Stimulated activated CD4-positive, alpha-beta T cell treated with anti-CD3 and anti-CD28 coated beads, Interleukin-1b, Interleukin-23, amount 100 ng/mL, for 48 hours (primary cell): Measurements from ENCODE around the gene KCNH2.
"Not testable (repeated sequence)": the region's sequence is repeated elsewhere in the genome, so short reads cannot be mapped to it uniquely, and the experiment has no call there.

Experiments used
- DNase-seq: peaks from one replicate; pipeline ENCODE4 v3.0.0-alpha.2; 2020

KCNH2 gene

DNA sequence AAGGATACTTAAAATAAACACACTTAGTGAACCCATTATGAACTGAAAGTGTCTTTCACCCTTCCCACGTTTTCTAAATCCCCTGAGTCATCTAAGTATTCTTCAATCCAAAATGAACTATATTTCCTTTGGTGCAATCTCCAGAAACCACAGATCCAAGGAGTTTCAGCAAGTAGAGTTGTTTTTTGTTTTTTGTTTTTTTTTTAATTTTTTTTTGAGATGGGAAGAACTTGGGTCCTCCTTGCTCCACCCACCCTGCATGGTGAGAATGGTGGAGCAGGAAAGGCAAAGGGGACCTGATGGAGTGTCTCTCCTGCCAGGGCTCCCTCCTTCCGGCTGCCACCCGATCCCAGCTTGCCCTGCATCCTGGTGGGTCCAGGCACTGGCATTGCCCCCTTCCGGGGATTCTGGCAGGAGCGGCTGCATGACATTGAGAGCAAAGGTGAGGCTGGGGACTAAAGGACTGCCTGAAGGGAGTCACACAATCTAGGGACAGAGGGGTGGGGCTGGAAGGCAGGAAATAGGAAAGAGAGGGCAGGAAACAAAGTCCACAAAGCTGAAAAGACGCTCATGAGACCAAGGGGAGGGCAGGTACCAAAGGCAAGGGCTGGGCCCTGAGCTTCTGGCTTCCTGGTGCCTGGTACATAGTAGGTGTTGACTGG lies 34.0 kb upstream of the KCNH2 start:
- no peak for DNase-seq

DNA sequence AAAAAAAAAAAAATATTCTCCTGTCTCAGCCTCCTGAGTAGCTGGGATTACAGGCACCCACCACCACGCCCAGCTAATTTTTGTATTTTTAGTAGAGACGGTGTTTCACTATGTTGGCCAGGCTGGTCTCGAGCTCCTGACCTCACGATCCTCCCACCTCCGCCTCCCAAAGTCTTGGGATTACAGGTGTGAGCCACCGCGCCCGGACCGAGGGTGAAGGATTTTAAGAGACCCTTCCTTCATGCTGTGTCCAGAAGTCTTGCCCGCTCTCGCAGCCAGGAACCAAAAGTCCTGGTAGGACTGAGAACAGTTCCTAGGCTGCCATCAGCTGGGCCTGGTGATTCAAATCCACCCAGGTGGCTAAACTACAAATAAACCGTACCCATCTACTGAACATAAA lies 33.5 kb upstream of the KCNH2 start:
- not testable (repeated sequence) for DNase-seq

DNA sequence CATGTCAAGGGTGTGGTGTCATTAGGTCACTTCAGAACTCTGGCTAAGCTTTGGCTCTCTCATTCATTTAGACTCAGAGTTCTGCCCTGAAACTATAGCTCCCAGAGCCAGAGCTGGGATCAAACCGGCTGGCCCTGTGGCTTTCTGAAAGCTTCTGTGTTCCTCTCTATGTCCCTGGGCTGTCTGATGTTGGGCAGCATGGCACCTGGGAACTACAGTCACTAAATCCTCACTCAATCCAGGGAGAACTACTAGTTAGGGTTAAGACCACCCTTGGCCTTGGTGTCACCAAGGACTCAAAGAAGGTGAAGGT lies 32.9 kb upstream of the KCNH2 start:
- no peak for DNase-seq

DNA sequence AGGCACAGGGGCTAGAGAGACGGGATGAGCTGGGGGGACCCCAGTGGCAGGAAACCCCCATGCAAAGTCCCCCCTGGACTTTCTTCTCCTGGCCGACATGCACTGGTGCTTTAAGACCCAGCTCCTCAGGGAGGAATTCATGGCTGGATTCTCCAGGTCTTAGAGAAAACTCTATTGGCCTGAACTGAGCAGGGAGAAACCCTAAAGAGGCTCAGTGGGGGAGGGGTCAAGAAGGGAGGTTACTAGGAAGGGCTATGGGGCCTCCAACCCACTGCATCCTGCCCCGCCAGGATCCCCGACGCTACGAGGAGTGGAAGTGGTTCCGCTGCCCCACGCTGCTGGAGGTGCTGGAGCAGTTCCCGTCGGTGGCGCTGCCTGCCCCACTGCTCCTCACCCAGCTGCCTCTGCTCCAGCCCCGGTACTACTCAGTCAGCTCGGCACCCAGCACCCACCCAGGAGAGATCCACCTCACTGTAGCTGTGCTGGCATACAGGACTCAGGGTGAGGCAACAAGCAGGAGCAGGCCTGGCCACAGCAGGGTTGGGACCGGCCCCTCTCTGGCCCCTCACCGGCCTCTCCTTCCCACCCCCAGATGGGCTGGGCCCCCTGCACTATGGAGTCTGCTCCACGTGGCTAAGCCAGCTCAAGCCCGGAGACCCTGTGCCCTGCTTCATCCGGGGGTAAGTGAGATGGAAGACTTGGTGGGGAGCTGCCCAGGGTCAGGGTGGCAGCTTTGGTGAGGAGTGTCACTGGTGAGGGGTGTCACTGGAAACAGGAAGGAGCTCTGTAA lies 32.4 kb upstream of the KCNH2 start:
- DNase-seq: peak; percentile 39

DNA sequence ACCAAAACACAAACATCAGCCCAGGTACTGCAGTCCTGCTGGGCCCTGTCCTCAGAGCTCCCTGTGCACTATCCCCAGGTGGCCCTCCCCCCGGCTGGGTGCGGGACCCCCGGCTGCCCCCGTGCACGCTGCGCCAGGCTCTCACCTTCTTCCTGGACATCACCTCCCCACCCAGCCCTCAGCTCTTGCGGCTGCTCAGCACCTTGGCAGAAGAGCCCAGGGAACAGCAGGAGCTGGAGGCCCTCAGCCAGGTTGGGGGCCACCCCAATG lies 31.9 kb upstream of the KCNH2 start:
- no peak for DNase-seq

DNA sequence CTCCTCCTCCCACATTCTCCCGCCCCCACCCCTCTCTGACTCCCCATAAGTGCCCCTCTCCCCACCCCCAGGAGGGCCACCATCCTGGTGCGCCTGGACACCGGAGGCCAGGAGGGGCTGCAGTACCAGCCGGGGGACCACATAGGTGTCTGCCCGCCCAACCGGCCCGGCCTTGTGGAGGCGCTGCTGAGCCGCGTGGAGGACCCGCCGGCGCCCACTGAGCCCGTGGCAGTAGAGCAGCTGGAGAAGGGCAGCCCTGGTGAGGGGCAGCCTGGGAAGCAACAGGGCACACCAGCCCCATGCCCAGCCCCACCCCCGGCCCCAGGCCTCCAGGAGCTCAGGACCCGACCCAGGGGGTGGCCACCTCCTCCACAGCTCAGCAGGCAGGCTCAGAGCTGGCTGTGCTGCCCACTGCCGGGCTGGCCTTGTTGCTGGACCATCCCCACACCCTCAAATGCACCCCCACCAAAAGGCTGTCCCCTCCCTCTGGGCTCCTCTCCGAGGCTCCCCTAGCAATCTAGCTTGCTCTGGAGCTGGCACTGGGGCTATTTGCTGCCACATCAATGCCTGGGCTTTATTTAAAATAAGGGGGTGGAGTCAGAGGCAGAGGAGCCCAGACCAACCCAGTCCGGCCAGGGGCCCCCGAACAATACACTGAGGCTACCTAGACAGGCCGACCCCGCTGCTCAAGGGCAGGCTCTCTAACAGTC lies 31.4 kb upstream of the KCNH2 start:
- DNase-seq: no peak

DNA sequence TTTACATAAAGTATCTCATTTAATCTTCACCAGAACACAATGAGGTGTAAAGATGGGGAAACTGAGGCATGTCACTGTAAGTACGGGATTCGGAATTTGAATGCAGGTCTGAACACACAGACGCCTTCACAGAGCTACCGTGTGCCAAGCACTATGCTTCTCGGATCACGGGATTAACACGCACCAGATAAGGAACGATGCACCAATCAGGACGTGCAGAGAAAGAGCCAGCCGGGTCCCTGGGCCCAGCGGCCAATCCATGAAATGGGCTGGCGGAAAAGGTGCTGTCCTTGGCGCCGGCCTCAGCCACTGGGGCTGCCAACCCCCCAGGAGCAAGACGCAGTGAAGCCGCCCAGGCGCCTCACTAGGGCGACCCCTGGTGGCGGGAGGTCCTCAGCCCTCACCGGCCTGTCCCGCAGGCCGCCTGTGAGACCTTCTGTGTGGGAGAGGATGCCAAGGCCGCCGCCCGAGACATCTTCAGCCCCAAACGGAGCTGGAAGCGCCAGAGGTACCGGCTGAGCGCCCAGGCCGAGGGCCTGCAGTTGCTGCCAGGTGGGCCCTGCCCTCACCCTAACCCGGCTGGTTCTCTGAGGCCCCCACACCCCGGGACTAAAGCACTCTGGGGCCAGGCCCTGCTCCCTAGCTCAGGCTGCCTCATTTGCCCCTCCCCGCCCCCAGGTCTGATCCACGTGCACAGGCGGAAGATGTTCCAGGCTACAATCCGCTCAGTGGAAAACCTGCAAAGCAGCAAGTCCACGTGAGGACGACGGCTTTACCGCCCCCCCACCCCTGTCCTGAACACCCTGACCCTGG lies 30.6 kb upstream of the KCNH2 start:
- peak; percentile 85 for DNase-seq

DNA sequence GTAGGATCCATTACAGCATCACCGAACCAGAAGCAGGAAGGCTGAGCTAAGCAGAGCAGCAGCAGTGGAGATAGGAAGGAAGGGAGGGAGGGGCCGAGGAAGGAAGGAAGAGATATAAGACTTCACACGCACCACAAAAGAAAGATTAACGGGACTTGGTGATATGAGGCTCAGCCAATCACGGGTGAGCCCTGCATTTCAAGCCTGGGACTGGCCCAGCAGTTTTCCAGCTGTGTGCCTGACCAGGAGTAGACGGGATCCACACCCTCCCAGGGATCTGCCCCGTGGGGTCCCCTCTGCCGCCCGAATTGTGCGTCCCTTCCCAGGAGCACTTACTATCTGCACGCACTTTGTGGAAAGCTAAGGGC lies 30.0 kb upstream of the KCNH2 start:
- DNase-seq: no peak

DNA sequence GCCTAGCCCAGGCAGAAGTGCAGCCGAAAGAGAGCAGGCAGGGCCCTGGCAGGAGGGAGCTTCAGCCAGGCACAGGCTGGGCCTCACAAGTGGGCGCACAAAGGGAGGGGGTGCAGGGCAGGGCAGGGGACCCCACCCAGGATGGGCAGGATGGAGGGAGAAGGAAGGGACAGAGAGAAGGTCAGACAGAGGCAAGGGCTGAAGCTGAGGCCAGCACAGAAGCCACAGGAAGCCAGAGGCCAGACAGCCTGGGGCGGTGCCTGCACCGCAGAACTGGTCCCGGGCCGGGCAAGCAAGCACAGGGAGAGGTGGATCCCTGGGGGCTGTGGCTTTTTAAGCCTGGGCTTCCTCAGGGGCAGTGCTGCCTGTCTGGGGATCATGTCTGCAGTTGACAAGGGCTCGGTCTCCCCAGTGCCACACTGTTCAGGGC lies 29.4 kb upstream of the KCNH2 start:
- DNase-seq: no peak

DNA sequence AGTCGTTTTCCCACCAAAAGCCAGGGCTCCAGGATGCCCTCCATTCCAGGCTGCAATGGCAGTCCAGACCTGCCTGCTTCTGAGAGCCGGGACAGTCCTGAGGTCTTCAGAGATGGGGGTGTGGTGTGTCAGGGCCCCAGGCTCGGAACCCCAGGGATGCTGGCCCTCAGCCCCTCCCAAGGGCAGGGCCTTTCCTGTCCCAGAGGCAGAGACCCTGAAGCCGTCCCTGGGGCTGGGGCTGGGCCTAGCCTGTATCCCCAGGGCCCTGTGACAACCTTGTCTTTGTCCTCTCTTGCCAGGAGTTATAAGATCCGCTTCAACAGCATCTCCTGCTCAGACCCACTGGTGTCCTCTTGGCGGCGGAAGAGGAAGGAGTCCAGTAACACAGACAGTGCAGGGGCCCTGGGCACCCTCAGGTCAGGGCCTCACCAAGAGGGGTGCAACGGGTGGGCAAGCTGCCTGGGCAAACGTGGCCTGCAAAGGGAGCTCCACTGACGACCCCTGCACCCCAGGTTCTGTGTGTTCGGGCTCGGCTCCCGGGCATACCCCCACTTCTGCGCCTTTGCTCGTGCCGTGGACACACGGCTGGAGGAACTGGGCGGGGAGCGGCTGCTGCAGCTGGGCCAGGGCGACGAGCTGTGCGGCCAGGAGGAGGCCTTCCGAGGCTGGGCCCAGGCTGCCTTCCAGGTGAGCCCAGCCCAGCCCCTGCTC lies 28.6 kb upstream of the KCNH2 start:
- DNase-seq: no peak

DNA sequence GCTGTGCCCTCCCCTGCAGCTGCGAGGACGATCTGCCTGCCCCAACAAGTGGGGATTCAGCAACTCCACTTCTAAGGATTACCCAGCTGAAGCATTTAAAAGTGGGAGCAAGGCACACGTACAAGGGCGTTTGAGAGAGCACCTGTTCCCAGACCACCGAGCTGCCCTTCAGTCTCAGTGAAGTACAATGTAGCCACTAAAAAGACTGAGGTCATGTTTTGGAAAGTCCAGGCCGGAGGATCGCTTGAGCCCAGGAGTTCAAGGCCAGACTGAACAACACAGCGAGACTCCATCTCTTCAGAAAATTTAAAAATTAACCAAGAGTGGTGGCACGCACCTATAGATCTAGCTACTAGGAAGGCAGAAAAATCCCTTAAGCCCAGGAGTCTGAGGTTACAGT lies 27.4 kb upstream of the KCNH2 start:
- no peak for DNase-seq

DNA sequence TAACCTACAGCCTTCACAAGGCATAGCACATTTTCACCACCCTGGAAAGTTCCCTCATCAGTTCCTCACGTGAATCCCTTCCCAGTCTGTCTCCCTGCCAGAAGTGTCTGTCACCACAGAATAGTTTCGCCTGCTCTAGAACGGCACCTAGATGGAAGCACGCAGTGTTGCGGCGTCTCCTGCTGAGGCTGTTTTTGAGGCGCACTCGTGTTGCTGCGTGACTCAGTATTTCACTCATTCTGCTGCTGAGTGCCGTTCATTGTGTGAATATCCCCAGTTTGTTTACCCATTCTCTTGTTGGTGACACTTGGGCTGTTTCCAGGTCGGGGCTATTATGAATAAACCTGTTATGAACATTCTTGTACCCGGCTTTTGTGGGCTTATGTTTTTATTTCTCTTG lies 25.5 kb upstream of the KCNH2 start:
- DNase-seq: no peak

DNA sequence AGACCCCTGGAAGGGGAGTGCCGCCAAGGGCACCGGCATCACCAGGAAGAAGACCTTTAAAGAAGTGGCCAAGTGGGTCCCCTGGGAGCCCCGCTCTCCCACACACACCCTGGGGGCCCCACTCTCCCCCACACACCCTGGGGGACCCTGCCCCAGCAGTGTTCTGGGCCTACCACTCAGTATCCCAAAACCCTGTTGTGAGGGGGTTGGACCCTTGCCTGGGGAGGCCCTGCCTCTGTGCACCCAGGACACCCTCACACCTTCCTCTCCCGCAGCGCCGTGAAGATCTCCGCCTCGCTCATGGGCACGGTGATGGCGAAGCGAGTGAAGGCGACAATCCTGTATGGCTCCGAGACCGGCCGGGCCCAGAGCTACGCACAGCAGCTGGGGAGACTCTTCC lies 23.4 kb upstream of the KCNH2 start:
- no peak for DNase-seq

DNA sequence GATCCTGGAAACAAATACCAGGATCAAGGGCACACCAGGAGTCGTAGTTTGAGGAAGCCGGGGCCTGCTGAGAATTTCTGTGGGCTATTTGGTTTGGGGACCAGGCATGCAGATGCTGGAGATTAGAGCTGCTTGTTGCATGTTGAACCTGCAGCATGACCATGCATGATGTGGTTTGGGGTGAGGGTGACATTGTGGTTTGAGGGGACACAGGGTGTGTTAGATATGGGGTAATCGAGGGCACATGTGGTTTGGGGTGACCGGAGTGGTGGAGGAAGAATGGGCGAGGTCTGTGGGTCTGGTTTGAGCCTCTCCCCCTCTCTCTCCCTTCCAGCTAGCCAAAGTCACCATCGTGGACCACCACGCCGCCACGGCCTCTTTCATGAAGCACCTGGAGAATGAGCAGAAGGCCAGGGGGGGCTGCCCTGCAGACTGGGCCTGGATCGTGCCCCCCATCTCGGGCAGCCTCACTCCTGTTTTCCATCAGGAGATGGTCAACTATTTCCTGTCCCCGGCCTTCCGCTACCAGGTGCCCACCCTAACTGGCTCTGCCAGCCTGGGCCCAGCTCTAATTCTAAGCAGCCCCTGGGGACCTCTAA lies 22.9 kb upstream of the KCNH2 start:
- no peak for DNase-seq

DNA sequence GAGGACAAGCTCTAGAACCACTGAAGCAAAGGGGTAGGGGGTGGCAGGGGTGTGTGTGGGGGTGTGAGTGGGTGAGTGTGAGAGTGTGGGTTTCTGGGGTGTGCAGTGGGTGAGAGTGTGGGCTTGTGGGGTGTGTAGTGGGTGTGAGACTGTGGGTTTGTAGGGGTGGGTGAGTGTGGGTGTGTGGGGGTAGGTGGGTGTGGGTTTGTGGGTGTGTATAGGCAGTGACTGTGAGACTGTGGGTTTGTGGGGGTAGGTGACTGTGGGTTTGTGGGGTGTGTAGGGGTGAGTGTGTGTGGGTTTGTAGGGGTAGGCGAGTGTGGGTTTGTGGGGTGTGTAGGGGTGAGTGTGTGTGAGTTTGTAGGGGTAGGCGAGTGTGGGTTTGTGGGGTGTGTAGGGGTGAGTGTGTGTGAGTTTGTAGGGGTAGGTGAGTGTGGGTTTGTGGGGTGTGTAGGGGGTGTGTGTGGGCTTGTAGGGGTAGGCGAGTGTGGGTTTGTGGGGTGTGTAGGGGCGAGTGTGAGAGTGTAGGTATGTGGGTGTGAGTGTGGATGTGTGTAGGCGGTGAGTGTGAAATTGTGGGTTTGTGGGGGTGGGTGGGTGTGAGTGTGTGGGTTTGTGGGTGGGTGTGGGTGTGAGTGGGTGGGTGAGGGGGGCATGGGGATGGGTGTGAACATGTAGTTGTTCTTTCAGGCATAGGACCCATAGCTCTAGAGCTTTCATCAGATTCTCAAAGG lies 21.5 kb upstream of the KCNH2 start:
- DNase-seq: no peak

DNA sequence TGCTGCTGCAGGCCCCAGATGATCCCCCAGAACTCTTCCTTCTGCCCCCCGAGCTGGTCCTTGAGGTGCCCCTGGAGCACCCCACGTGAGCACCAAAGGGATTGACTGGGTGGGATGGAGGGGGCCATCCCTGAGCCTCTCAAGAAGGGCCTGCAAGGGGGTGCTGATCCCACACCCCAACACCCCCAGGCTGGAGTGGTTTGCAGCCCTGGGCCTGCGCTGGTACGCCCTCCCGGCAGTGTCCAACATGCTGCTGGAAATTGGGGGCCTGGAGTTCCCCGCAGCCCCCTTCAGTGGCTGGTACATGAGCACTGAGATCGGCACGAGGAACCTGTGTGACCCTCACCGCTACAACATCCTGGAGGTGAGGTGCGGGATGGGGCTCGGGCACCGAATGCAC lies 20.9 kb upstream of the KCNH2 start:
- no peak for DNase-seq

DNA sequence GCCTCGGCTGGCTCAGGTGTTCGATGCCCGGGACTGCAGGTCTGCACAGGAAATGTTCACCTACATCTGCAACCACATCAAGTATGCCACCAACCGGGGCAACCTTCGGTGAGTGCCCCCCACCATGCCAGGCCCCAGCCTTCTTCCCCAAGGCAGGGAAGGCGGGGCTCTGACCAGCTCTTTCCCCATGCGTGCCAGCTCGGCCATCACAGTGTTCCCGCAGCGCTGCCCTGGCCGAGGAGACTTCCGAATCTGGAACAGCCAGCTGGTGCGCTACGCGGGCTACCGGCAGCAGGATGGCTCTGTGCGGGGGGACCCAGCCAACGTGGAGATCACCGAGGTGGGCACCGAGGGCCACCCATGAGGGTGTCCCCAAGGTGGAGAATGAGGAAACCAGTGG lies 20.2 kb upstream of the KCNH2 start:
- DNase-seq: no peak

DNA sequence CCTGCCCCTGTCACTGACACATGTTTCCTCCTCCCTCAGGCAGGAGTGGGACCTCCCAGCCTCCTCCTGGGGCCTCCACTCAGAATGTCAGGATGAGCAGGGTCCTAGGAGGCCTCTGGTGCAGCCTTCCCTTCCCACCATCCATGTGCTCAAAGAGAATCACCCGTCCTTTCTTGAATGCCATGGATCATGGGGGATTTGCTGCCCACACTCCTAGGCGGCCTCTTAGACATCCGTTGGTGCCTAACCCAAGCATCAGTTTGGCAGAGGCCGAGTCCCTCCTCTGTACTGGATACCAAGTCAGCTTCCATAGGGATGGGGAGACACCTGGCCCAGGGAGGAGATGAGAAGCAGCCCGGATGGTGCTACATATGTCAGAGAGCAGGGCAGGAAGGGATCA lies 19.7 kb upstream of the KCNH2 start:
- DNase-seq: no peak

DNA sequence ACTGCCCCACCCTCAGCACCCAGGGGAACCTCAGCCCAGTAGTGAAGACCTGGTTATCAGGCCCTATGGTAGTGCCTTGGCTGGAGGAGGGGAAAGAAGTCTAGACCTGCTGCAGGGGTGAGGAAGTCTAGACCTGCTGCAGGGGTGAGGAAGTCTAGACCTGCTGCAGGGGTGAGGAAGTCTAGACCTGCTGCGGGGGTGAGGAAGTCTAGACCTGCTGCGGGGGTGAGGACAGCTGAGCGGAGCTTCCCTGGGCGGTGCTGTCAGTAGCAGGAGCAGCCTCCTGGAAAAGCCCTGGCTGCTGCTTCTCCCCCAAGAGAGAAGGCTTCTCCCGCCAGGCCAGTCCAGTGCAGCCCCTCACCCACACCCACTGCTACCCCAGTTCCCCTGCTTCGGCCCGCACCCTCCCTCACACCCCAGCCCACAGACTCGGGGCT lies 19.0 kb upstream of the KCNH2 start:
- no peak for DNase-seq

DNA sequence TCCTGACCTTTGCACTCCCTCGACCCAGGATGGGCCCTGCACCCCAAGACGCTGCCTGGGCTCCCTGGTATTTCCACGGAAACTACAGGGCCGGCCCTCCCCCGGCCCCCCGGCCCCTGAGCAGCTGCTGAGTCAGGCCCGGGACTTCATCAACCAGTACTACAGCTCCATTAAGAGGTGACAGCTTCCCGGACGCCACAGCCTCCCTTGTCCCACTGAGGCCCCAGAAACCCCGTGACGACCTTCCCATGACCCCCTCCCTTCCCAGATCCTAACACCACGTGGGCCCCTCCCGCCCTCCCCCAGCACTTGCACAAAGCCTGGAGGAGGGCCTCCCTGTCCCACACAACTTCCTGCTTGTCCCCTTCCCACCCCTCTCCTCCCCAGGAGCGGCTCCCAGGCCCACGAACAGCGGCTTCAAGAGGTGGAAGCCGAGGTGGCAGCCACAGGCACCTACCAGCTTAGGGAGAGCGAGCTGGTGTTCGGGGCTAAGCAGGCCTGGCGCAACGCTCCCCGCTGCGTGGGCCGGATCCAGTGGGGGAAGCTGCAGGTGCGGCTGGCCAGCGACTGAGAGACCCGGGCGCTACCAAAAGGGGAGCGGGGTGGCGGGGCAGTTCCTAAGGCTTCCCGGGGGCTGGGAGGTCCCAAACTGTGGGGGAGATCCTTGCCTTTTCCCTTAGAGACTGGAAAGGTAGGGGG lies 18.4 kb upstream of the KCNH2 start:
- no peak for DNase-seq

DNA sequence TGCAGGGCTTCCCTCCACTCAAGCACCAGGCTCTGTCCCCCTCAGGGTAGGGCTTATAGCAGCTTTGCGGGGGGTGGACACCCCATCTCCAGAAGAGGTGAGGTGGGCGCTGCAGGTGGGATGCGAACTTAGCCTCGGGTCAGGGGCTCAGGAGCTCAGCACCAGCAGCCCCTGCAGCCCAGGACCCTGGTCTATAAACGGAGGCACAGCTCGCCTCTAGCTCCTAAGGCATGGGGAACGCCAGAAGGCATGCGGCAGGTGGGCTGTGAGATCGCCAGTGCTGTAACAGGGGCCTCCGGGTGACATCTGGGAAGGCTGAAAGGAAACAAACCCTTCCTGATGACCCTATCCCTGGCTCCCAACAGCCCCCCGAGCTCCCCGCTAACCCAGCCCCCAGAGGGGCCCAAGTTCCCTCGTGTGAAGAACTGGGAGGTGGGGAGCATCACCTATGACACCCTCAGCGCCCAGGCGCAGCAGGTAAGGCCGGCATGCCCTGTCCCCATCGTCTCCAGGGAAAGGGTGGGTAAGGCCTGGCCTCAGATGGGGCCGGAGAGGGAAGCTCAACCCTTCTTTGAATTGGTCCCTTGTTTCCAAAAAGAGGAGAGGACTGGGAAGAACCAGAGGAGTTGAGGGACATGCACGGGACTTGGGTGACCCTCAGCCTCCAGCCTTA lies 16.9 kb upstream of the KCNH2 start:
- no peak for DNase-seq
